ENCODE measurements around the gene UPK3B. TPM values are rescaled to one million over a fixed set of nuclear protein-coding genes. Genes with fewer than 3 reads are reported as not detected.

UPK3B gene
- total and polyA plus RNA-seq, 9 of the 15 experiments (the other 6 are each of a cell fraction or from before 2014, with no cell fraction given) = not detected

DNA sequence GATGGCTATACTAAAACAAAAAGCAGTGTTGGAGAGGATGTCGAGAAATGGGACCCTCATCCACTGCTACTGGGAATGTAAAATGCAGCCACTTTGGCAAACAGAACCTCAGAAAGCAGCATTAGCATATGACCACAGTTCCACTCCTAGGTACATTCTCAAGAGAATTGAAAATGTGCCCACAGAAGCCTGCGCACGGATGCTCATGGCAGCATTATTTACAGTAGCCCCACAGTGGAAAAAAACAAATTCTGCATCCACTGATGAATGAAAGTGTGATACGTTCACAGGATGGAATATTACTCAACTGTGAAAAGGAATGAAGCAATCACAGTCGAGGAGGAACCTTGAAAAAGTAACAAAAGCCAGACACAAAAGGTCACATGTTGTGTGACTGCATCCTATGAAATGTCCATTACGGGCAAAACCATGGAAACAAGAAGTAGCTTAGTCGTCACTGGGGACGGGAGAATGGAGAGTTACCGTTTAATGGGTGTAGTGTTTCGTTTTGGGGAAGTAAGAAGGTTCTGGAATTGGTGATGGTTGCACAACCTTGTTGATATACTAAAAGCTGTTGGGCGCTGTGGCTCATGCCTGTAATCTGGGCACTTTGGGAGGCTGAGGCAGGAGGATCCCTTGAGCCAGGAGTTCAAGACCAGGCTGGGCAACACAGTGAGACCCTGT lies 2.5 kb upstream of the UPK3B start (continued):
- TF ChIP-seq, protein P1, sequence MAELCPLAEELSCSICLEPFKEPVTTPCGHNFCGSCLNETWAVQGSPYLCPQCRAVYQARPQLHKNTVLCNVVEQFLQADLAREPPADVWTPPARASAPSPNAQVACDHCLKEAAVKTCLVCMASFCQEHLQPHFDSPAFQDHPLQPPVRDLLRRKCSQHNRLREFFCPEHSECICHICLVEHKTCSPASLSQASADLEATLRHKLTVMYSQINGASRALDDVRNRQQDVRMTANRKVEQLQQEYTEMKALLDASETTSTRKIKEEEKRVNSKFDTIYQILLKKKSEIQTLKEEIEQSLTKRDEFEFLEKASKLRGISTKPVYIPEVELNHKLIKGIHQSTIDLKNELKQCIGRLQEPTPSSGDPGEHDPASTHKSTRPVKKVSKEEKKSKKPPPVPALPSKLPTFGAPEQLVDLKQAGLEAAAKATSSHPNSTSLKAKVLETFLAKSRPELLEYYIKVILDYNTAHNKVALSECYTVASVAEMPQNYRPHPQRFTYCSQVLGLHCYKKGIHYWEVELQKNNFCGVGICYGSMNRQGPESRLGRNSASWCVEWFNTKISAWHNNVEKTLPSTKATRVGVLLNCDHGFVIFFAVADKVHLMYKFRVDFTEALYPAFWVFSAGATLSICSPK (IDR thresholded peaks at IDR 0.05; ENCODE audit: borderline replicate concordance) = no peak
- TF ChIP-seq ZNF696 (CRISPR knock-in tag; conservative IDR thresholded peaks at IDR 0.05) (no peak), ZNF699 (CRISPR knock-in tag; IDR thresholded peaks at IDR 0.05; ENCODE audit: insufficient replicate concordance) (no peak), ZKSCAN1 (IDR thresholded peaks at IDR 0.05; ENCODE audit: low read depth, low read length) (no peak), RFX7 (CRISPR knock-in tag; IDR thresholded peaks at IDR 0.05) (no peak), RCOR1 (IDR thresholded peaks at IDR 0.05; ENCODE audit: borderline replicate concordance in 1 of 2, low read depth in 2 of 2, low read length in 2 of 2) (0 out of 4 replicates have a peak, but pooled peaks of 1 of the 2 experiments have one; percentile 32), ZNF146 (CRISPR knock-in tag; IDR thresholded peaks at IDR 0.05; ENCODE audit: unreplicated experiment) (peak; percentile 97), ZNF583 (CRISPR knock-in tag; IDR thresholded peaks at IDR 0.05) (no peak), ZNF764 (CRISPR knock-in tag; IDR thresholded peaks at IDR 0.05; ENCODE audit: low read depth) (no peak), ZNF347 (CRISPR knock-in tag; IDR thresholded peaks at IDR 0.05; ENCODE audit: low read depth) (no peak), MEF2D (tag; conservative IDR thresholded peaks at IDR 0.05; ENCODE audit: low read depth) (no peak), CBX2 (IDR thresholded peaks at IDR 0.05; ENCODE audit: insufficient read depth, low read length, poor library complexity, severe bottlenecking) (no peak), KDM5B (IDR thresholded peaks at IDR 0.05; ENCODE audit: insufficient replicate concordance, low read depth, low read length) (no peak), BHLHE40 (IDR thresholded peaks at IDR 0.05; ENCODE audit: low read length) (no peak), JUN (IDR thresholded peaks at IDR 0.05; ENCODE audit: borderline replicate concordance, low read depth, low read length) (no peak), JUN (CRISPR knock-in tag; IDR thresholded peaks at IDR 0.05; ENCODE audit: borderline replicate concordance) (no peak), GATA2 (CRISPR knock-in tag; IDR thresholded peaks at IDR 0.05) (no peak), NR1H2 (CRISPR knock-in tag; IDR thresholded peaks at IDR 0.05) (no peak), CCNT2 (IDR thresholded peaks at IDR 0.05; ENCODE audit: borderline replicate concordance, extremely low read depth, insufficient read length, low read depth, low read length) (no peak), SREBF2 (CRISPR knock-in tag; IDR thresholded peaks at IDR 0.05) (no peak), SP1 (CRISPR knock-in tag; IDR thresholded peaks at IDR 0.05) (no peak)
- TF ChIP-seq, protein P2, sequence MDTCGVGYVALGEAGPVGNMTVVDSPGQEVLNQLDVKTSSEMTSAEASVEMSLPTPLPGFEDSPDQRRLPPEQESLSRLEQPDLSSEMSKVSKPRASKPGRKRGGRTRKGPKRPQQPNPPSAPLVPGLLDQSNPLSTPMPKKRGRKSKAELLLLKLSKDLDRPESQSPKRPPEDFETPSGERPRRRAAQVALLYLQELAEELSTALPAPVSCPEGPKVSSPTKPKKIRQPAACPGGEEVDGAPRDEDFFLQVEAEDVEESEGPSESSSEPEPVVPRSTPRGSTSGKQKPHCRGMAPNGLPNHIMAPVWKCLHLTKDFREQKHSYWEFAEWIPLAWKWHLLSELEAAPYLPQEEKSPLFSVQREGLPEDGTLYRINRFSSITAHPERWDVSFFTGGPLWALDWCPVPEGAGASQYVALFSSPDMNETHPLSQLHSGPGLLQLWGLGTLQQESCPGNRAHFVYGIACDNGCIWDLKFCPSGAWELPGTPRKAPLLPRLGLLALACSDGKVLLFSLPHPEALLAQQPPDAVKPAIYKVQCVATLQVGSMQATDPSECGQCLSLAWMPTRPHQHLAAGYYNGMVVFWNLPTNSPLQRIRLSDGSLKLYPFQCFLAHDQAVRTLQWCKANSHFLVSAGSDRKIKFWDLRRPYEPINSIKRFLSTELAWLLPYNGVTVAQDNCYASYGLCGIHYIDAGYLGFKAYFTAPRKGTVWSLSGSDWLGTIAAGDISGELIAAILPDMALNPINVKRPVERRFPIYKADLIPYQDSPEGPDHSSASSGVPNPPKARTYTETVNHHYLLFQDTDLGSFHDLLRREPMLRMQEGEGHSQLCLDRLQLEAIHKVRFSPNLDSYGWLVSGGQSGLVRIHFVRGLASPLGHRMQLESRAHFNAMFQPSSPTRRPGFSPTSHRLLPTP (IDR thresholded peaks at IDR 0.05; ENCODE audit: borderline replicate concordance, extremely low read depth, insufficient read length) = no peak
- TF ChIP-seq, protein P3, sequence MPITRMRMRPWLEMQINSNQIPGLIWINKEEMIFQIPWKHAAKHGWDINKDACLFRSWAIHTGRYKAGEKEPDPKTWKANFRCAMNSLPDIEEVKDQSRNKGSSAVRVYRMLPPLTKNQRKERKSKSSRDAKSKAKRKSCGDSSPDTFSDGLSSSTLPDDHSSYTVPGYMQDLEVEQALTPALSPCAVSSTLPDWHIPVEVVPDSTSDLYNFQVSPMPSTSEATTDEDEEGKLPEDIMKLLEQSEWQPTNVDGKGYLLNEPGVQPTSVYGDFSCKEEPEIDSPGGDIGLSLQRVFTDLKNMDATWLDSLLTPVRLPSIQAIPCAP (CRISPR knock-in tag; IDR thresholded peaks at IDR 0.05; ENCODE audit: borderline replicate concordance) = no peak

All from K562 (cell line).